GM19240 (cell line): ENCODE data around the gene EEFSEC.

ENCODE experiments used
- DNase-seq: peaks from one replicate; pipeline ENCODE4 v3.0.0; 2011; ENCODE audit warnings: low spot score; ENCODE audit not compliant: insufficient read length

Gene EEFSEC

GRCh38 chr3:128330214-128330842, 177.0 kb downstream of the EEFSEC start:
- DNase-seq = no peak

- DNase-seq = no peak
Measured at GRCh38 chr3:128334086-128334645, 180.9 kb downstream of the EEFSEC start.

- no peak for DNase-seq
Measured at GRCh38 chr3:128334766-128335165, 181.5 kb downstream of the EEFSEC start.

GRCh38 chr3:128335621-128336296, 182.5 kb downstream of the EEFSEC start:
- DNase-seq = no peak

- no peak for DNase-seq
Measured at GRCh38 chr3:128336337-128337156, 183.3 kb downstream of the EEFSEC start.

GRCh38 chr3:128337305-128337704, 184.0 kb downstream of the EEFSEC start:
- no peak for DNase-seq

- no peak for DNase-seq
Measured at GRCh38 chr3:128338536-128339330, 185.5 kb downstream of the EEFSEC start.

- DNase-seq = no peak
Measured at GRCh38 chr3:128339491-128340012, 186.3 kb downstream of the EEFSEC start.

GRCh38 chr3:128340198-128340903, 187.1 kb downstream of the EEFSEC start:
- no peak for DNase-seq

- no peak for DNase-seq
Measured at GRCh38 chr3:128340904-128341555, 187.7 kb downstream of the EEFSEC start.

GRCh38 chr3:128341659-128342395, 188.5 kb downstream of the EEFSEC start:
- no peak for DNase-seq

GRCh38 chr3:128342701-128343180, 189.5 kb downstream of the EEFSEC start:
- no peak for DNase-seq

- no peak for DNase-seq
Measured at GRCh38 chr3:128343287-128344051, 190.2 kb downstream of the EEFSEC start.

- no peak for DNase-seq
Measured at GRCh38 chr3:128344052-128344735, 190.9 kb downstream of the EEFSEC start.

GRCh38 chr3:128345196-128345595, 191.9 kb downstream of the EEFSEC start:
- DNase-seq = no peak

GRCh38 chr3:128346562-128346961, 193.3 kb downstream of the EEFSEC start:
- no peak for DNase-seq

- DNase-seq = no peak
Measured at GRCh38 chr3:128347282-128347681, 194.0 kb downstream of the EEFSEC start.

- no peak for DNase-seq
Measured at GRCh38 chr3:128348075-128348474, 194.8 kb downstream of the EEFSEC start.
